SKM-1 (cell line): ENCODE measurements around the gene CDKAL1.

ENCODE experiments used
- DNase-seq: peaks from one replicate; lab custom pipeline; 2025; ENCODE audit not compliant: unreplicated experiment; lab: John Stamatoyannopoulos, UW

CDKAL1 gene

DNA sequence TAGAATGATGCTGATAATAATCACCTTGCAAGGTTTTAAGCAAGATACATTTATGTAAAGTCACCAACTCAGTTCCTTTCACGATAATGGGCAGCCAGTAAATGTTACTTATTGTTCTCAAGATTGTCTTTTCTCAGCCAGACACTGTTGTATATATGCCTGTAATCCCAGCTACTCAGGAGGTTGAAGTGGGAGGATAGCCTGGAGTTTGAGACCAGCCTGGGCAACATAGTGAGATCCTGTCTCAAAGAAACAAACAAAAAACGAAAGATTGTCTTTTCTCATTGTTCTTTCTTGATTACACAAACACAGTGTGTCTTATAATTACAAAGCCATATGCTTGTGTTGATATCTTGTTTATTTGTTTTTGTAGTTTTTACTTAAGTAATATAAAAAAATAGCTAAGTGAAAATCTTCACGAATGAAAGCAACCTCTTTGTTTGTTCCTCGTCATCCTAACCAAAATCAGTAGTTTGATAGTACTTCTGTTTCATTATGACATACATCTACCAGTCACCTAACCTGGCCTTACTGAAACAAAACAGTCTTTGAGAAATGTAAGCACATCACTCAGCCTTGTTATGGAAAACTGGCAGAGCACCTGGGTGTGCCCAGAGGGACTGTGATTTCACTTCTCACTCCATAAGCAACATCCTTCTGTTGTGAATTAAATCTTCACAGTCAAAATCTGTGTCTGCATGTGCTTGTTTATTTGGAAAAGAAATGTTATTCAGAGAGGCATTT is 623.1 kb downstream of the CDKAL1 start:
- DNase-seq = no peak

DNA sequence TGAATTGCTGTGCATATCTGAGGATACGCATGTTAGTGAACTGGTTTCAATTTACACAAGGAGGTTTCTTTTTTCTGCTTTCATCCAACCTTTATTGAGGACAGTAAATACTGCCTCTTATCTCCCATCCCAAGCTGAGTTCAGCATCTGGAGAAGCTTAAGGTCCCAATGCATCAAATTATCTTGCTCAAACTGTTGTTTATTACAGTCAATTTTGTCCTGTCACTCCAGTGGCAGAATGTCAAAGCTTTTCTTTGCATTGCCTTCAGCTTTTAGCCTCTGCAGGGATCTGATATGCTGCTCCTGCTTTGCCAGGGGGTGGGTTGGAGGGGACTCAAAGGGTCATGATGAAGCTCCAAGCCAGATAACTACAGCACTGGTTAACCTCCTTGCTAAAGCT is 623.9 kb downstream of the CDKAL1 start:
- no peak for DNase-seq

DNA sequence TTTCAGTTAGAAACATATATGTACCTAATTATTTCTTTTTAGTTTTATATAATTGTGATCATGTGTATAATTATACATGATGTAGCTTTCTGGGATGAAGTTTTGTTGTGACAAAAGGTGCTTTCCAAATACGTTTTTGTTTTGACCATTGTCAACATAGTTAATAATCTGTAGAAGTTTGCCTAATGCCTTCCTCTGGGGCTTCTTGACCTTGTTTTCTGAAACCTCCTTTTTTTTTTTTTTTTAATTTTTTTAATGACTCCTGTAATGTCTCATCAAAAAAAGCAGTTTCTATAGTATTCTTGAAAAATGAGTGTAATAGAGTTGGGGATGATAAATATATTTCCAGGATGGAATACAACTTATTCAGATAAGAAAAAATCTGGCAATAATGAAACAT is 624.6 kb downstream of the CDKAL1 start:
- no peak for DNase-seq

DNA sequence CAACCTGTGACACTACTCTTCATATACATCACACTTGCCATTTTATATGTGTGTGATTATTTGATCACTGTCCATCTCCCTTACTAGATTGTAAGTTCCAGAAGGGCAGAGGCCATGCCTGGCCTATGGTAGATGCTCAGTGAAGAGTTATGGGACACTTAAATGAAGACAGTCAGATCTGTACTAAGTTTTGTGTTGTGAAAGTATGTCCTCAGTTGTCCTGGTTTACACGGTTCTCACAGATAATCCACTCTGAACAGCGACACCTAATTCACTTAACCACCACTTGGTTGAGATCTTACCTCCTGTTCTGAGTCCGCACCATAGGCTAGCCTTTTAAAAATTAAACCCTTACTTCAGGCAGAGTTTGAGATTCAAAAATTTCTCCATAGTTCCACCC is 625.2 kb downstream of the CDKAL1 start:
- DNase-seq = no peak

- no peak for DNase-seq
Observed at GRCh38 chr6:21161707-21162106, 627.5 kb downstream of the CDKAL1 start.

- DNase-seq = no peak
Observed at GRCh38 chr6:21163110-21163837, 629.0 kb downstream of the CDKAL1 start.

GRCh38 chr6:21163838-21164180 is 629.6 kb downstream of the CDKAL1 start:
- no peak for DNase-seq

DNA sequence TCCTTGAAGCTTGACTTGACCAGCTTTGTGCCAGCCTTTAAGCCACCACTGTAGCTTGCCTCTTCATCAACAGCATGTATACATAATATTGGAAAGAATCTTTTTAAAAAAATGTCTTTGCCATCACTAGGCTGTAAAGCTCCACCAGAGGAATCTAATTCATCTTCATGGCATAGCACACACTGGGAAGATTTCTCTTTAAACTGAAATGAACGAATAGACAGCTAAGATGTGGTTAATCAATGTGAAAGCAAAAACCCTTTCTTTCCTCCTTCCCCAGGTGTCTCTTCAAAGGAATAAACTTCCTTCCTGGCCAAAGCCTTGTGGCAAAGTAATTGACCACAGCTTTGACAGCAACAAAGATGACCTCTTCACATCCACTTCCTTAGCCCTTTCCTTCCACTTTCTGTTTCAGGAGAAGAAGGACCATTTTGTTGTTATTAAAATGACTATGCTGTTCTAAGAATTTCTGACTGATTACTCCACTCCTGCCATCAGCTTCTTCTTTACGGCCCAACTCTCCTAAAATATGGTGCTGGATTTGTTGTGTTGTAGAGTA is 630.6 kb downstream of the CDKAL1 start:
- no peak for DNase-seq

DNA sequence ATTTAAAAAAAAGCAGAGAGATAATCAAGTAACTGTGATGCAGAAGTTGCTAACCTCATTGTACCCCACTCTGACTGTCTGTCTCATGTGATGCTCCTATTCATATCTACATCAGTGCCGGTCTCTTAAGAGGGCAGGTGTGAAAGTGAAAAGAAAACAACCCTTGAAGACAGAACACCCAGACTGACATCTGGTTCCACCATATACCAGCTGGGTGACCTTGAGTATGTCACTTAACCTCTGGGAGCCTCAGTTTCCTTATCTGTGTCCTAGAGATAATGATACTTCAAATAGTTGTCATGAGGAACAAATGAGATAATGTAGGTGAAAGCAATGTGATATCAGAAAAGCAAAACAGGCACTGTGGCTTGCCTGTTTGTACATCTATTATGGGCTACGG is 632.5 kb downstream of the CDKAL1 start:
- DNase-seq = no peak

DNA sequence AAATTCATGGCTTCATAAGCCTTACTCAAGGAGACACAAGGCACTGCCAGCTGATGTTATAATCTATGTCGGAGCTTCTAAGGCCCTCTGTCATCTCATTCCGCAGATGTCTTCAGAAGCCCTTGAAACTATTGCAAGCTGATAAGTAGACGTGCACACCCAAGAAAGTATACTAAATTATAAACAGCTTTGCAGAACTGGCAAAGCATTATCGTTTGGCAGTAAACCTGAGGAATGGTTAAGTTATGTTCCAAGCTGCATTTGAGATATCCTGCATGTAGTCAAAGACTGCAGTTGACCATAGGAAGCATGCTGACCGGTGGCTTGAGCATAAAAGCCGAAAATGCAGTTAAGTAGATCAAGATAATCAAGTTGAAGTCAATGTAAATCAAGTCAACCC is 633.5 kb downstream of the CDKAL1 start:
- no peak for DNase-seq

- DNase-seq = no peak
Observed at GRCh38 chr6:21171801-21172200, 637.5 kb downstream of the CDKAL1 start.

DNA sequence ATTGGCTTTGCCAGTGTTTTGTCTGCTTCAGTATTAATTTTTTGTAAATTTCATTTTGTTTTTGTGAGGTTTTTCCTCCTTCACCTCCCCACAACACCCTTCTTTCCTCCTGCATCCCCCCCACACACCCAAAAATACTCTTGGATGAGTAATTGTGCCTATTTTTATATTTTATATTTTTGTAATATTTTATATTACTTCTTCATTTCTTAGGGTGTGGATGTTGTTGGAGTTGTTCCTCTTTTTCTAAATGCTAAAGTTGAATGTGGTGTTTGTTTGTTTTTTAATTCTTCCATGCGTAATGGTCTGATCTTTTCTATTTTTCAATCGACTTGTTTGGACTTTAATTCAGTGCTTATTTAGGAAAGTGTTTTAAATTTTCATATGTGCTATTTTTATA is 638.8 kb downstream of the CDKAL1 start:
- no peak for DNase-seq

DNA sequence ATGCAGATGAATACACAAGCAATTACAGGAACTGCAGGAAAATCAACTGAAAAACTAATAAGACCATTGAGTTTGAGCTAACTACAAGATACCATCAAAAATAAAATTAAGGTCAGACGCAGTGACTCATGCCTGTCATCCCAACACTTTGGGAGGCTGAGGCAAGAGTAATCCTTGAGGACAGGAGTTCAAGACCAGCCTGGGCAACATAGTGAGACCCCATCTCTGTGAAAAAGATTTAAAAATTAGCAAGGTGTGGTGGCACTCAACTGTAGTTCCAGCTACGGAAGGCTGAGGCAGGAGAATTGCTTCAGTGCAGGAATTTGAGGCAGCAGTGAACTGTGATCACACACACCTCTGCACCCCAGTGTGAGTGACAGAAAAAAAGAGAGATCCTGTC is 639.4 kb downstream of the CDKAL1 start:
- no peak for DNase-seq

DNA sequence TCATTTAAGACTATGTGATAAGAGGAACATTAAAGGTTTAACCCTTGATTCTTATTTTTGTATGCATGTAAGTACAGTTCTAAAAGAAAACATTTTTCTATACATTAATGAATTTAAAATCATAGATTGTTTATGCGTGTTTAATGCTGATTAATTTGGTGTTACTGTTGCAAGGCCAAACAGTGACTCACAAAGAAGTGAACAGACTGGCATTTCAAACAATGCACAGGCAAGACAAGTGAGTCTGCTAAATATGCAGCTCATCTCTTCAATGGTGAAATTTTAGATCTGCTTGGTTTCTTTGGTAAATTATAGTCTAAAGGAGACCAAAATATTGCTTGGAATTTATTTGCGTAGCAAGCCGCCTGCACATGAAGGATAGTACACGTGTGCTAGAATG is 641.9 kb downstream of the CDKAL1 start:
- no peak for DNase-seq

DNA sequence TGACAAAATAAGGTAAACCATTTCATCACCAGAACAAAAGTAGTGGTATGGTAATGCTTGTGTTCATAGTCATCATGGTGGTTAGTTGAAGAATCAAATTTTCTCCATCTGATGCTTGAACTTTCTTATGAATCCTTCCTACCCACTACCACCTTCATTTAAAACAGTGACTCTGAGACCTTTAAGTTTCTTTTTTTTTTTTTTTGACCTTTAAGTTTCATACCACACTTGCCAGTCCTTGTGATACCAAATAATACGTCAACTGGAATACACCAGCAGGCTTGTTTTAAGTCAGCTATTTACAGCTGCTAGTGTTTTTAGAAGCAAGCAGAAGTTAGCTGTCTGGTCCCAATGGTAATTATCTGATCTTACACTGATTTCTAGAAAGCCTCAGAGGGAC is 645.9 kb downstream of the CDKAL1 start:
- DNase-seq = no peak

DNA sequence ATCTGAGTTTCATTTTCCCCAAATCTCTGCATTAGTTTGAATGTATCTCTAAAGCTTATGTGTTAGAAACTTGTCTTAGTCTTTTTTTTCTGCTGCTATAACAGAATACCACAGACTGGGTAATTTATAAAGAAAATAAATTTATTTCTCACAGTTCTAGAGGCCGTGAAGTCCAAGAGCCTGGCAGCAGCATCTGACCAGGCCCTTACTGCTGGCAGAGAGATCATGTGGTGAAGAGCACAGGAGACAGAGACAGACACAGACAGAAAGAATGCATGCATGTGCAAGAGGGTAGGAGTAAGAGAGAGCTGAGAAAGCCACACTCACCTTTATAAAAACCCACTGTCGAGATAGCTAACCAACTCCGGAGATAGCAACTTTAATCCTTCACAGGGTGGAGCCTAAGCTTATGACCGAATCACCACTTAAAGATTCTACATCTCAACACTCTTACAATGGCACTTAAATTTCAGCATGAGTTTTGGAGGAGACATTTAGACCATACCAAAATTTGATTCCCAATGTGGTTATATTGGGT is 646.6 kb downstream of the CDKAL1 start:
- DNase-seq = no peak

- no peak for DNase-seq
Observed at GRCh38 chr6:21181866-21182265, 647.6 kb downstream of the CDKAL1 start.

GRCh38 chr6:21182589-21182988 is 648.3 kb downstream of the CDKAL1 start:
- DNase-seq = no peak

DNA sequence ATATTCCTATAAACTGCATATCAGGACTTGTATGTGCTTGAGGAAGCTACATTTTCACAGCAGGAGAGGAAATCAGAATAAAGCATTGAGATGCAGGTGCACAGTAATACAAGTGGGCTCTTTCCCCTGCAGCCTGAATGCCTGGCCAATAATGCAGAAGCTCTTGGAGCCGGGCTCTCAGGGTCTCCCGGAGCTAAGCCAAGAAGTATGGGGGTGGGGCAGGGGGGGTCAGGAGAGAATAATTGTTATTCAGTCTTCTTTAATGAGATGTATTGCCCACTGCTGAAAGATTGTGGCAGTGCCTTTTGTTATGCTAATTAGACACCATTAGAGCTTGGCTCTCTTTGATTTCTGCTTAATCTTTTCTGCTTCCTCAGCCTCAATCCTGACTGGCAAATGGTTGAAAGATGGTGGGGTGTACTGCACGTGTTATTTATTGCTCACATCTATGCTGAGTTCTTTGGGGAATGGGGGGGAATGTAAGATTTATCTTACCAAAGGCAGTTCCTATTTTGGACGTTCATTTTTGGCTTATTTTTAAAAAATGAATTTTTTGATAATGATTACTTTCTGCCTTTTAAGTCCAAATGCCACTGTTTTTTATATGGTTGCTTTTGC is 651.7 kb downstream of the CDKAL1 start:
- DNase-seq = no peak

- DNase-seq = no peak
Observed at GRCh38 chr6:21186479-21187055, 652.3 kb downstream of the CDKAL1 start.

DNA sequence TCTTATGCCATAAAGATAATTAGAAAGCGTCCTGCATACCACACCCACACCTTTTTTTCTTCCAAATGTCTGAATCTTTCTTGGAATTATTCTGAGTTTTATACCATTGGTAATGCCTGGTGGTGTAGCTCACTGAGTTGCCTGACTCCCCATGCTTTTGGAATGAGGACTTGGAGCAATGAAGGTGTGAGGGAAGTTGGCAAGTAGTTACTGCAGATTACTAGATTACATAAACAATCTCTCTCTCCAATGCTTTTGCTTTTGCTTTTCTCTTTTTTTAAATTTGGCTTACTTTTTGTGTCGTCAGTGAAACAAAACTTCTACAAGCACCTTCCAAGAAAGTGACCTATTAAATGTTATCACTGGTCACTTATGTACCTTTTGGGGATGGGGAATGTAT is 653.2 kb downstream of the CDKAL1 start:
- no peak for DNase-seq
